Activated naive CD8-positive, alpha-beta T cell treated with anti-CD3 and anti-CD28 coated beads, Interleukin-2, amount 50 U/mL, for 16 hours (primary cell): ENCODE data around the gene ADARB1.

Experiments
- DNase-seq: peaks from one replicate; pipeline ENCODE4 v3.0.0-alpha.2; 2020; ENCODE audit warnings: low read depth, low spot score

The ADARB1 gene

GRCh38 chr21:45167796-45168222 lies 93.4 kb downstream of the ADARB1 start:
- DNase-seq, result no peak

GRCh38 chr21:45168522-45168921 lies 94.1 kb downstream of the ADARB1 start:
- DNase-seq, result no peak

- no peak for DNase-seq
Observed at GRCh38 chr21:45169001-45169400, 94.6 kb downstream of the ADARB1 start.

GRCh38 chr21:45169682-45170081 lies 95.3 kb downstream of the ADARB1 start:
- no peak for DNase-seq

GRCh38 chr21:45170987-45171386 lies 96.6 kb downstream of the ADARB1 start:
- no peak for DNase-seq

GRCh38 chr21:45172420-45172819 lies 98.0 kb downstream of the ADARB1 start:
- no peak for DNase-seq

- no peak for DNase-seq
Observed at GRCh38 chr21:45175326-45176095, 101.1 kb downstream of the ADARB1 start.

GRCh38 chr21:45176141-45176540 lies 101.8 kb downstream of the ADARB1 start:
- no peak for DNase-seq

GRCh38 chr21:45177039-45177438 lies 102.7 kb downstream of the ADARB1 start:
- DNase-seq, result no peak

- no peak for DNase-seq
Observed at GRCh38 chr21:45178070-45178608, 103.8 kb downstream of the ADARB1 start.

- no peak for DNase-seq
Observed at GRCh38 chr21:45178971-45179370, 104.6 kb downstream of the ADARB1 start.

- no peak for DNase-seq
Observed at GRCh38 chr21:45179568-45180245, 105.3 kb downstream of the ADARB1 start.

GRCh38 chr21:45180246-45180599 lies 105.8 kb downstream of the ADARB1 start:
- DNase-seq, result no peak

- no peak for DNase-seq
Observed at GRCh38 chr21:45182958-45183357, 108.6 kb downstream of the ADARB1 start.

GRCh38 chr21:45183852-45184251 lies 109.5 kb downstream of the ADARB1 start:
- no peak for DNase-seq

GRCh38 chr21:45184869-45185268 lies 110.5 kb downstream of the ADARB1 start:
- DNase-seq, result no peak

- DNase-seq, result no peak
Observed at GRCh38 chr21:45186709-45187108, 112.3 kb downstream of the ADARB1 start.

- DNase-seq, result no peak
Observed at GRCh38 chr21:45187646-45188045, 113.3 kb downstream of the ADARB1 start.

- no peak for DNase-seq
Observed at GRCh38 chr21:45190013-45190412, 115.6 kb downstream of the ADARB1 start.

- no peak for DNase-seq
Observed at GRCh38 chr21:45192332-45192731, 118.0 kb downstream of the ADARB1 start.

- no peak for DNase-seq
Observed at GRCh38 chr21:45196620-45197019, 122.2 kb downstream of the ADARB1 start.

- DNase-seq, result no peak
Observed at GRCh38 chr21:45199201-45199600, 124.8 kb downstream of the ADARB1 start.

GRCh38 chr21:45200031-45200430 lies 125.7 kb downstream of the ADARB1 start:
- DNase-seq, result no peak
